GM11168 (cell line): Measurements from ENCODE around the gene PDZRN3.

Experiments
- in situ Hi-C: fragments of 300-500 bp; cut with MboI; formaldehyde crosslinking; loops from one replicate; pipeline ENCODE4 v1.12.0; 2022; ENCODE audit warnings: low sequenced_read_pairs; ENCODE audit not compliant: unreplicated experiment

The PDZRN3 gene

GRCh38 chr3:73437828-73438227 lies 186.9 kb downstream of the PDZRN3 start:
- in situ Hi-C loops = loop anchor here (10.0 kb wide), 1 partner anchor 333 kb away; no protein-coding TSS in a partner anchor

- in situ Hi-C loops = loop anchor here (10.0 kb wide), 1 partner anchor 330 kb away; no protein-coding TSS in a partner anchor
Measured at GRCh38 chr3:73435055-73435454, 189.7 kb downstream of the PDZRN3 start.

- in situ Hi-C loops = loop anchor here (10.0 kb wide), 1 partner anchor 329 kb away; no protein-coding TSS in a partner anchor
Measured at GRCh38 chr3:73433687-73434086, 191.1 kb downstream of the PDZRN3 start.

DNA sequence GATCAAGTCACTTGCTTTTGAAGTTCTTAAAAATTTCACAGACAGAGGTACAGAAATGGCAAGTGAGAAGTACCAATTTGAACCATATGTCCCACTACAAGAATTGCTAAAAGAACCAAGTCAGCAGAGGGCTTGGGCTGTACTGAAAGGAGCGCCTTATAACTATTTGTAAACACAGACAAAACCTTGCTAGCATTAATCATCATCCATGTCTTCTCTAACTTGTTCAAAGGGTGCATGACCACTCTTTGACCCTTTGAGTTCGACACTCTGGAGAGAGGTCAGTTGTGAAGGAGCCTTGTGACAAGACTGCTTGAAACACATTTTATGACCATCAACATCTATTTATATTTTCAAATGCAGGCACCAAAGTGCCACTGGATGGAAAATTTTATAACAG lies 191.7 kb downstream of the PDZRN3 start:
- in situ Hi-C loops = loop anchor here (10.0 kb wide), 1 partner anchor 328 kb away; no protein-coding TSS in a partner anchor

- in situ Hi-C loops = loop anchor here (10.0 kb wide), 1 partner anchor 328 kb away; no protein-coding TSS in a partner anchor
Measured at GRCh38 chr3:73432706-73433032, 192.1 kb downstream of the PDZRN3 start.

DNA sequence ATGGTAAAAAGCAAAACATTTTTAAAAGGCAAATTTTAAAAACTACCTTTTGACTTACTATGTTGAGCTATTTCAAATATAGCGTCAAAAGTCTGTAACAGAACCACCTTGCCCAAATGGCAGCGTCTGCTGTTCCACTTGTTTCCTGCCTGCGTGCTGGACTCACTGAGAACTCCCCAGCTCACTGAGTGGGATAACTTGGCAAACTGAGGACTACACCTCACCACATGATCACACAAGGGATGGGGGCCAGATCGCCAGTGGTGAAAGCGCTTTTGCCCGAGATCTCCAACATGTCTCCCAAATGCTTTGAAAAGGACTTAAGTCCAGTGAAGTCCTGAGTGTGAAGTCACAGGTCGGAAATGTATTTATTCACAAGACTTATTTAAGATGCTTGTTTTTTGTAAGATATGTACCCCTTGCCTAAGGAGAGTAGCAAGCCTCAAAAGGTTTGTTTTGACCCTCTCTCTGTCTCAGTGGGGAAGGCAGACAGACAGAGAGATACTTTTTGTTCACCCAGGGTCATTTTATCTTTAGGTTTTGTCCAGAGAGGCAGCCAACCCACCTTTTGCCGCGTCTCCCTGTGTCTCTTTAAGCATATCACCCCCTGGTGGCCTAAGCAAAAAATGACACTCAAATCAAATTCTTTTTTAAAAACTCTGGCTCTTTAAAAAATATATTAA lies 192.6 kb downstream of the PDZRN3 start:
- in situ Hi-C loops = loop anchor here (10.0 kb wide), 1 partner anchor 327 kb away; no protein-coding TSS in a partner anchor

- in situ Hi-C loops = loop anchor here (10.0 kb wide), 1 partner anchor 327 kb away; no protein-coding TSS in a partner anchor
Measured at GRCh38 chr3:73431183-73431900, 193.4 kb downstream of the PDZRN3 start.

GRCh38 chr3:73427048-73427706 lies 197.6 kb downstream of the PDZRN3 start:
- in situ Hi-C loops = no loop called here

- in situ Hi-C loops = no loop called here
Measured at GRCh38 chr3:73426606-73427005, 198.1 kb downstream of the PDZRN3 start.

DNA sequence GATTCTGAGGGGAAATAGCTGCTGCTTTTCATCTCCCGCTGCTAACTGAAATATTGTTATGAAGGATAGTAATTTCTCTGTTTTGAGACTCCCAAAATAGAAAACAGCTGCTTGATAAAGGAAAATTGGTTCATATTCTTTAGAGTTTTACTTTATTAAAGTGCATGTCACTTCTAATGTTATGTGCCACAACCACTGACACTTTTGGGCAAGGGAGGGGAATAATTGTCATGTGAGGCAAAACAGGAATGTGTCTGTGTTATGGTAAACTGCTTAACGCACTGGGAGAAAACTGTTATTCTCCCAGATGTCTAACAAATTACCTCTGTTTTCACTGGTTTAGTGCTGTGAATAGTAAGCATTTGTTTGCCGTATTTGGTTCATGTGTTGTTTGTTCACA lies 201.6 kb downstream of the PDZRN3 start:
- in situ Hi-C loops = no loop called here

DNA sequence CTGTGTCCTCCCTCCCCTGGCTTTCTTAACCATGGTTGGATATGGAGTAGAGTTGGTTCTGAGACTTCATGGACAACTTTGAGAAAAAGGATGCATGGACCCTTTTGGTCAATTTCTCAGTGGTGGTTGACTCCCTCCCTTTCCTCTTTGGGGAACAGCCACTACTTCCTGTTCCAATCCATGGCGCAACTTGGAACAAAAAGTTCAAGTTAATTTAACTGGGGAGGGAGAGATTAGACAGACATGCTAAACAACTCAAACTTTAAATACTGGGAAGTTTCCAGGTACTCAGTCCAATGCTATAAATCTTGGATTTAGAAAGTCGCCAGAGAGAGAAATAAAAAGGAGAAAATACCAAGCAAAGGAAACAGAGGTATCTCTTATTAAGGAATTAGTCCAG lies 202.2 kb downstream of the PDZRN3 start:
- in situ Hi-C loops = no loop called here

GRCh38 chr3:73419942-73420341 lies 204.8 kb downstream of the PDZRN3 start:
- in situ Hi-C loops = no loop called here

DNA sequence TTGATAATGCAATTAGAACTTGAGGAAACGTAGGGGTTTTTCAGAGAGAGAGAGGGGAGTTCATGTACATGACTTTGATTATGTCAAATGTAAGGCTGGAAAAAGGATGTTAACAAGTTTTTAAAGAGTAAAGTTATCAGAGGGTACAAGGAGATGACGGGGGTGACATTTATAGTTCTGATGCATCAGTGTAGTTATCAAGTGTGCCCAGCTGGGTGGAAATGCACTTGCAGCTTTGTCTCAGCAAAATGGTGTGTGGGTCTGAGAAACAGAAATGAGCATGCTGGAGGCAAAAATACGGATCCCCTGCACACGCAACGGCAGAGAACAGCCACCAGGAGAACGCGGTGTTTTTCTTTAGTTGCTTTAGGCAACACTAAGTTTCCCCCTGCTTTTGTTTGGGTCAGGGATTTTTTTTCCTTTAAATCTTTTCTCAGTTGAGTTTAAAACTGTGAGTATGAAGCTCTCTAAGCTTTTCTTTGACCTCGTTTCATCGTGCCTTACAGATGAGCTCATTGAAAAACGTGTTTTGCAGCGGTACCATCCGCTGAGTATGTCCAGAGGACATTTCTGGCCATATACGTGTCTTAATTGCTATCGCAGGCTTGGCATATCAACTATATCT lies 205.4 kb downstream of the PDZRN3 start:
- in situ Hi-C loops = no loop called here

GRCh38 chr3:73418681-73419080 lies 206.1 kb downstream of the PDZRN3 start:
- in situ Hi-C loops = no loop called here

GRCh38 chr3:73415118-73415517 lies 209.6 kb downstream of the PDZRN3 start:
- in situ Hi-C loops = no loop called here

DNA sequence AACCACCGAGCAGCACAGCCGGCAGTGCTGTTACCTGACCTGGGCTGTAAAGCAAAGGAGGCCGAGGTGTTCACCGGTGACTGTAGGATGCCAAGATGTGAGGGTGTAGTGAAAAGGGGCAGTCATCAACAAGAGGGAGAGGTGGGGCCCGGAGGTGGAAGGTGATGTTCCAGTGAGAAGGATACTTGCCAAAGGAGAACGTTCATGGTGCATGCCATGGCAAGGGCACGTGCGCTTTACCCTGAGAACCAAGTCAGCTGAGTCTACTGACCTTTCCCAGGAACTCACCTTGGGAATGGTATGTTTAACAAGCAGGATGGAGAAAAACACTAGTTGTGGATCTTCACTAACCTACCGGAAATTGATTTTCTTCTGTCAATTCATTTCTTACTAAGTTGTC lies 211.1 kb downstream of the PDZRN3 start:
- in situ Hi-C loops = no loop called here

DNA sequence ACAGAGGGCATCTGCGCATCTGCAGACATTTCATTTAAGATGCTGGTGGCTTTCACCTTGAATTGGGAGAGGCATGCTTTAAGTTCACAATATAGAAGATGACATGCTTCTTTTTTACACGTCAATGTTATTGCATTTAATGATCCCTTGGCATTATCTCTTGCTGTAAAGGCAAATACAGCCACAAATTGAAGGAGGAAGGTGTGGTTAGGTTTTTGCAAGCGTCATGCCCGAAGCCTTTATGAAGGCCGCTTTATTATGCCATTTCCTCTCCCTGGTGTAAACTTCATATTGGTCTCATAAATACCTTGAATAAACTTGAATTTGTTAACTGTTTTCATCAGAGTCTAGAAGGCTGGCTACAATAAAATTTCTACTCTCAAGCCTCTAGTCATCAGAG lies 212.7 kb downstream of the PDZRN3 start:
- in situ Hi-C loops = no loop called here

GRCh38 chr3:73411545-73411944 lies 213.2 kb downstream of the PDZRN3 start:
- in situ Hi-C loops = no loop called here

DNA sequence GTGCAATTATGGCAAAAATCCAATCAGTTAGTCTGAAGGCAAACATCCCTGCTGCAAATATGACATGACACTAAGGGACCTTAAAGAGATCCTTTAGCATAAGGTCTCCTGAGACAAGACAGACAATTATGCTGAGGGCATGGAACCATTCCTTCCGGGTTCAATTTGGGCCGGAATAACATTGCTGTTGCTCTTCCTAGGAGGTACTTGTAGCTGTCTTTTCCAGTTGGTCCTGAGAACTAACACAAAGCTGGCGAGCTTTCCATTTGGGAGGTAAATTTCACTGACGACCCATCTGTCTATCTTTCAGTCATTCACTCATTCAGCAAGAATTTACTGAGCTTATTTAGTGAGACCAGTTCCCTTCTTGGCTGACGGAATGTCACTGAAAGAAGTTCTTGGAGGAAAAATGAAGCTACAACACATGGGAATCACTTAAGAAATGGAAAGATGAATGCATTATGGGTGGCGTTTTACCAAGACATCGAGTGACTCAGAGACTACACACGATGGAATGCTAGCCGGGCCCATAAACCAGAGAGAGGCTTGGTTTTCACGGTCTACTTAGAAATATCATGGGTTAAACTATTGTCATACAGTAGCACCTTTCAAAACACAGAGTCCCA lies 215.5 kb downstream of the PDZRN3 start:
- in situ Hi-C loops = no loop called here

GRCh38 chr3:73408634-73409033 lies 216.1 kb downstream of the PDZRN3 start:
- in situ Hi-C loops = no loop called here
